Liver (tissue), 9 donors: Measurements from ENCODE around the gene HCRT. TPM values are rescaled to one million over a fixed set of nuclear protein-coding genes. Genes with fewer than 3 reads are reported as not detected.
A peak's percentile ranks its signal among the peaks of the same experiment; 100 is the strongest.

ENCODE experiments used
- DNase-seq: peaks from one replicate; pipeline ENCODE4 v3.0.0-alpha.2; 2017; ENCODE audit warnings: low spot score
- H3K27ac ChIP-seq, 2 donors: one replicate each; pipeline ENCODE4 v1.7.0; 2013; ENCODE audit warnings: inconsistent platforms in 2 of 2, low read length in 2 of 2, control low read depth in 1 of 2, low read depth in 1 of 2, mild to moderate bottlenecking in 1 of 2
- H3K27me3 ChIP-seq, 4 donors: one replicate each; pipeline versions ENCODE4 v1.6.1 to v1.7.0; 2013; ENCODE audit warnings: low read length in 3 of 4, inconsistent platforms in 1 of 4, mild to moderate bottlenecking in 1 of 4, moderate library complexity in 1 of 4; ENCODE audit not compliant: control insufficient read depth in 4 of 4, insufficient read depth in 4 of 4
- H3K36me3 ChIP-seq, 4 donors: one replicate each; pipeline versions ENCODE4 v1.6.1 to v1.7.0; 2013; ENCODE audit warnings: low read length in 3 of 4, mild to moderate bottlenecking in 3 of 4, low read depth in 1 of 4, moderate library complexity in 1 of 4; ENCODE audit not compliant: control insufficient read depth in 4 of 4, insufficient read depth in 3 of 4
- H3K4me1 ChIP-seq, 4 donors: one replicate each; pipeline versions ENCODE4 v1.6.1 to v1.7.0; 2013; ENCODE audit warnings: low read length in 3 of 4, mild to moderate bottlenecking in 3 of 4, moderate library complexity in 1 of 4; ENCODE audit not compliant: control insufficient read depth in 4 of 4, insufficient read depth in 4 of 4
- H3K4me3 ChIP-seq, 3 donors: one replicate each; pipeline versions ENCODE4 v1.6.1 to v1.7.0; 2013; ENCODE audit warnings: low read length in 3 of 3, control low read depth in 1 of 3, low read depth in 1 of 3, mild to moderate bottlenecking in 1 of 3
- H3K9ac ChIP-seq, 2 donors: one replicate each; pipeline ENCODE4 v1.7.0; 2013; ENCODE audit warnings: low read length in 2 of 2, mild to moderate bottlenecking in 2 of 2, moderate library complexity in 2 of 2, control low read depth in 1 of 2, low read depth in 1 of 2
- H3K9me3 ChIP-seq, 4 donors: one replicate each; pipeline versions ENCODE4 v1.6.1 to v1.7.0; 2013; ENCODE audit warnings: low read length in 3 of 4; ENCODE audit not compliant: control insufficient read depth in 4 of 4
- ATF3 ChIP-seq: IDR thresholded peaks from 2 replicates; pipeline ENCODE4 v1.6.1; 2016; ENCODE audit warnings: antibody characterized with exemption
- CTCF ChIP-seq: fragments of 150-350 bp; IDR thresholded peaks from 2 replicates; pipeline ENCODE4 v1.5.1; 2017; ENCODE audit warnings: improper control_type of control experiment, low read depth, low read length; ENCODE audit not compliant: missing input control
- EGR1 ChIP-seq, 2 donors: IDR thresholded peaks; 2 replicates each; pipeline ENCODE4 v1.6.1; 2016 to 2018; ENCODE audit warnings: antibody characterized with exemption in 2 of 2, low read depth in 2 of 2
- FOXA1 ChIP-seq: IDR thresholded peaks from 2 replicates; pipeline ENCODE4 v1.6.1; 2016; ENCODE audit warnings: antibody characterized with exemption
- FOXA2 ChIP-seq: IDR thresholded peaks from 2 replicates; pipeline ENCODE4 v1.6.1; 2016; ENCODE audit warnings: antibody characterized with exemption
- GABPA ChIP-seq, 2 donors: IDR thresholded peaks in 1 of 2; conservative IDR thresholded peaks in 1 of 2; 2 replicates each; pipeline ENCODE4 v1.6.1; 2016; ENCODE audit warnings: antibody characterized with exemption in 2 of 2, mild to moderate bottlenecking in 1 of 2, moderate library complexity in 1 of 2
- HNF4A ChIP-seq, 2 donors: conservative IDR thresholded peaks; 2 replicates each; pipeline ENCODE4 v1.6.1; 2016; ENCODE audit warnings: antibody characterized with exemption in 2 of 2, mild to moderate bottlenecking in 2 of 2
- HNF4G ChIP-seq: IDR thresholded peaks from 2 replicates; pipeline ENCODE4 v1.6.1; 2016; ENCODE audit warnings: antibody characterized with exemption
- JUND ChIP-seq, 2 donors: IDR thresholded peaks; 2 replicates each; pipeline ENCODE4 v1.6.1; 2016; ENCODE audit warnings: antibody characterized with exemption in 2 of 2
- MAX ChIP-seq: IDR thresholded peaks from 2 replicates; pipeline ENCODE4 v1.6.1; 2016; ENCODE audit warnings: antibody characterized with exemption
- NR2F2 ChIP-seq: IDR thresholded peaks from 2 replicates; pipeline ENCODE4 v1.6.1; 2016; ENCODE audit warnings: antibody characterized with exemption
- RAD21 ChIP-seq, 2 donors: IDR thresholded peaks; 2 replicates each; pipeline ENCODE4 v1.6.1; 2016; ENCODE audit warnings: antibody characterized with exemption in 2 of 2, mild to moderate bottlenecking in 2 of 2
- REST ChIP-seq: IDR thresholded peaks from 2 replicates; pipeline ENCODE4 v1.6.1; 2016; ENCODE audit warnings: antibody characterized with exemption, mild to moderate bottlenecking
- RXRA ChIP-seq, 2 donors: IDR thresholded peaks; 2 replicates each; pipeline ENCODE4 v1.6.1; 2017 to 2018; ENCODE audit warnings: antibody characterized with exemption in 2 of 2, mild to moderate bottlenecking in 1 of 2
- SP1 ChIP-seq: IDR thresholded peaks from 2 replicates; pipeline ENCODE4 v1.6.1; 2018; ENCODE audit warnings: antibody characterized with exemption, mild to moderate bottlenecking
- TAF1 ChIP-seq: conservative IDR thresholded peaks from 2 replicates; pipeline ENCODE4 v1.6.1; 2016; ENCODE audit warnings: antibody characterized with exemption, mild to moderate bottlenecking
- YY1 ChIP-seq: IDR thresholded peaks from 2 replicates; pipeline ENCODE4 v1.6.1; 2016; ENCODE audit warnings: antibody characterized with exemption, mild to moderate bottlenecking
- ZBTB33 ChIP-seq: IDR thresholded peaks from 2 replicates; pipeline ENCODE4 v1.6.1; 2016; ENCODE audit warnings: antibody characterized with exemption
- WGBS: extraction: QIAGEN DNeasy Blood & Tissue Kit; methylation state at CpG from one replicate; pipeline ENCODE4 v1.1.7; 2013; 5-methylcytosine and 5-hydroxymethylcytosine counted together
- polyA plus RNA-seq, 2 donors: library from polyadenylated mRNA; stranded (reverse) in 1 of 2; unstranded in 1 of 2; fragments of 200-250 nt in 1 of 2; fragments of >200 nt in 1 of 2; fragmentation: Nextera tagmentation in 1 of 2; extraction: Ambion mirVana in 1 of 2; gene quantifications; one replicate each; pipeline versions ENCODE4 v1.2.1 to v1.2.3, GENCODE V29; 2013 to 2015
- total RNA-seq, 2 donors: library from RNA; depleted of rRNA; stranded (reverse); fragments of >200 nt; gene quantifications; one replicate each; pipeline ENCODE4 v1.2.3, GENCODE V29; 2014
- donor health status: healthy.
- donor health status: healthy.
- donor health status: healthy.
- donor health status: healthy.
- donor health status: healthy.

Gene HCRT
- total and polyA plus RNA-seq, 4 donors = not detected

- Histone ChIP-seq H3K27ac (no peak within 1 kb of the TSS), H3K4me1 (peaks cover 6 to 31% (median 17%) of the 10 kb centered on the region in 4 donors), H3K9me3 (no peaks in the 10 kb centered on the region), H3K9ac (no peak within 1 kb of the TSS), H3K27me3 (peaks cover 0 to 3% (median 0%) of the 10 kb centered on the region in 4 donors), H3K4me3 (peak within 1 kb of the TSS in 2 of 3 donors; percentile 9 to 31), H3K36me3 (no peaks in the 10 kb centered on the region)
- DNase-seq = peak; percentile 86
- WGBS = 6% methylated on average over 60 of the region's 60 CpGs
- TF ChIP-seq FOXA1 (no peak), JUND (IDR thresholded peaks at IDR 0.05) (no peak), MAX (no peak), RXRA (IDR thresholded peaks at IDR 0.05) (no peak), REST (peak; percentile 72), YY1 (no peak), CTCF (peak; percentile 37), NR2F2 (no peak), GABPA (IDR thresholded peaks at IDR 0.05 in 1 of 2, conservative IDR thresholded peaks at IDR 0.05 in 1 of 2) (no peak), ATF3 (no peak), RAD21 (IDR thresholded peaks at IDR 0.05) (peak; percentile 71 to 82), ZBTB33 (no peak), EGR1 (IDR thresholded peaks at IDR 0.05; ENCODE audit: low read depth in 2 of 2) (no peak), TAF1 (no peak), FOXA2 (no peak), HNF4G (no peak), SP1 (peak; percentile 29), HNF4A (conservative IDR thresholded peaks at IDR 0.05) (no peak)
Measured at GRCh38 chr17:42180922-42181850, 4.1 kb downstream of the HCRT start, which contains the start of gene KCNH4. Gene KCNH4 (minus strand): TSS chr17:42181142. CDS start chr17:42180945, 197 bp downstream.
